ENCODE measurements around the gene GORAB. TPM values are rescaled to one million over a fixed set of nuclear protein-coding genes. Genes with fewer than 3 reads are reported as not detected.

The GORAB gene
- total and polyA plus RNA-seq, 2 of the 4 experiments (the other 2 are of a cell fraction) = 11.3 to 14.0 TPM

GRCh38 chr1:170510163-170510562 is 21.8 kb upstream of the GORAB start:
- H3K9me1 ChIP-seq (ENCODE audit: insufficient read depth, low read length) = no peaks in the 10 kb centered on the region
- H3K4ac ChIP-seq (ENCODE audit: low read depth, low read length) = no peak overlapping the region
- ChIA-PET CTCF (no interaction called here), POLR2A (ENCODE audit: unreplicated experiment) (no interaction called here)
- H3K9ac ChIP-seq (ENCODE audit: low read depth, low read length) = no peak overlapping the region
- H2AK5ac ChIP-seq (ENCODE audit: low read depth, low read length) = no peak overlapping the region
- H3K23ac ChIP-seq (ENCODE audit: low read depth, low read length) = no peak overlapping the region
- ATAC-seq (ENCODE audit: low read depth) (peak; percentile 51), DNase-seq (peak; percentile 41)
- H3K27me3 ChIP-seq (ENCODE audit: control insufficient read depth, insufficient read depth, low read length) = no peaks in the 10 kb centered on the region
- H3K79me1 ChIP-seq (ENCODE audit: low read depth in 1 of 2, low read length in 2 of 2) = no peaks in the 10 kb centered on the region
- dilution Hi-C loops (cut with HindIII; ENCODE audit: low sequenced_read_pairs, unreplicated experiment) = no loop called here
- no peak overlapping the region for H2BK120ac ChIP-seq (ENCODE audit: low read depth, low read length)
- BruUV-seq (replicated peaks) = no TSS peak
- H3K14ac ChIP-seq (replicated peaks; ENCODE audit: low read depth, low read length) = no peak overlapping the region
- H4K91ac ChIP-seq (ENCODE audit: insufficient read depth, low read depth, low read length) = no peak overlapping the region
- TF ChIP-seq, protein P1, sequence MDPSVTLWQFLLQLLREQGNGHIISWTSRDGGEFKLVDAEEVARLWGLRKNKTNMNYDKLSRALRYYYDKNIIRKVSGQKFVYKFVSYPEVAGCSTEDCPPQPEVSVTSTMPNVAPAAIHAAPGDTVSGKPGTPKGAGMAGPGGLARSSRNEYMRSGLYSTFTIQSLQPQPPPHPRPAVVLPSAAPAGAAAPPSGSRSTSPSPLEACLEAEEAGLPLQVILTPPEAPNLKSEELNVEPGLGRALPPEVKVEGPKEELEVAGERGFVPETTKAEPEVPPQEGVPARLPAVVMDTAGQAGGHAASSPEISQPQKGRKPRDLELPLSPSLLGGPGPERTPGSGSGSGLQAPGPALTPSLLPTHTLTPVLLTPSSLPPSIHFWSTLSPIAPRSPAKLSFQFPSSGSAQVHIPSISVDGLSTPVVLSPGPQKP (IDR thresholded peaks at IDR 0.05; ENCODE audit: borderline replicate concordance, low read depth, low read length) = no peak
- no peak for TF ChIP-seq POLR2A (IDR thresholded peaks at IDR 0.05; ENCODE audit: low read depth, low read length)
- H3K56ac ChIP-seq (ENCODE audit: extremely low read depth, insufficient read depth, low read length) = no peak overlapping the region
- no peak overlapping the region for H2AK9ac ChIP-seq (replicated peaks; ENCODE audit: low read depth, low read length, poor library complexity)
- H3K4me3 ChIP-seq (ENCODE audit: insufficient read depth, low read depth, low read length) = no peak overlapping the region
- H4K20me1 ChIP-seq (ENCODE audit: insufficient read depth, low read length) = no peaks in the 10 kb centered on the region
- no peak overlapping the region for H2BK20ac ChIP-seq (ENCODE audit: low read depth, low read length)
- in situ Hi-C loops (cut with MboI; ENCODE audit: low sequenced_read_pairs) = no loop called here
- no peaks in the 10 kb centered on the region for H3K36me3 ChIP-seq (ENCODE audit: control insufficient read depth, insufficient read depth, low read length)
- H3K27ac ChIP-seq (ENCODE audit: insufficient read depth, low read length) = no peak overlapping the region
- no peak overlapping the region for H2BK5ac ChIP-seq (ENCODE audit: low read depth, low read length, poor library complexity, severe bottlenecking)
- no peaks in the 10 kb centered on the region for H3K4me1 ChIP-seq (ENCODE audit: control insufficient read depth, insufficient read depth, low read length)
- no peak overlapping the region for H2BK15ac ChIP-seq (ENCODE audit: low read depth, low read length)
- H2AFZ ChIP-seq (replicated peaks; ENCODE audit: low read length, poor library complexity) = no peak overlapping the region
- WGBS, 2 experiments (ENCODE audit: extremely low coverage in 2 of 2, insufficient read length in 1 of 2) = no CpG with 5 or more reads among the region's 1 CpG
- no peaks in the 10 kb centered on the region for H3K9me3 ChIP-seq (ENCODE audit: control insufficient read depth, insufficient read depth, low read length)
- no peak overlapping the region for H3K4me2 ChIP-seq (ENCODE audit: low read depth, low read length)
- no peak overlapping the region for H3K18ac ChIP-seq (ENCODE audit: low read depth, low read length)
- intact Hi-C loops (cut with micrococcal nuclease) = no loop called here
- H4K8ac ChIP-seq (ENCODE audit: low read depth in 2 of 2, low read length in 2 of 2) = no peak overlapping the region
- no peak overlapping the region for H4K5ac ChIP-seq (ENCODE audit: low read depth, low read length)
